ENCODE results near the gene CCDC33.

DNA sequence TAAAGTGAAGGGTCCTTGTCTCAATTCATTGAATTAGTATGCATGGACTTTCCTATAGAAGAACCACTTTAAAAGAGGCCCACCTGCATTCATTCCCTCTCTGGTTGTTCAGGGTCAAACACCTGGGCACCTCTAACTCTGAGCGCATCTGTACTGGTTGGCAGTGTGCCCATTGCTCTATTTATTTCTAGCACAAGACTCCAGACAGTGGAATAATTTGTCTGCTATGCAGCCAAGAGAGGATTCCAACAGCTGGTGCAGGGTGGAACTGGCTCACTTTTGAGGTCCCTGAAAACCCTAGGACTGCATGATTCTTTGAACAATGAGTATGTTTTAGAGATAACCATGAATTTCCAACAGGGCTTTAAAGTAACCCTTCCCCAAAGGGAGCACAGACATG, 57.9 kb downstream of the CCDC33 start:
- TF ChIP-seq, protein P1, sequence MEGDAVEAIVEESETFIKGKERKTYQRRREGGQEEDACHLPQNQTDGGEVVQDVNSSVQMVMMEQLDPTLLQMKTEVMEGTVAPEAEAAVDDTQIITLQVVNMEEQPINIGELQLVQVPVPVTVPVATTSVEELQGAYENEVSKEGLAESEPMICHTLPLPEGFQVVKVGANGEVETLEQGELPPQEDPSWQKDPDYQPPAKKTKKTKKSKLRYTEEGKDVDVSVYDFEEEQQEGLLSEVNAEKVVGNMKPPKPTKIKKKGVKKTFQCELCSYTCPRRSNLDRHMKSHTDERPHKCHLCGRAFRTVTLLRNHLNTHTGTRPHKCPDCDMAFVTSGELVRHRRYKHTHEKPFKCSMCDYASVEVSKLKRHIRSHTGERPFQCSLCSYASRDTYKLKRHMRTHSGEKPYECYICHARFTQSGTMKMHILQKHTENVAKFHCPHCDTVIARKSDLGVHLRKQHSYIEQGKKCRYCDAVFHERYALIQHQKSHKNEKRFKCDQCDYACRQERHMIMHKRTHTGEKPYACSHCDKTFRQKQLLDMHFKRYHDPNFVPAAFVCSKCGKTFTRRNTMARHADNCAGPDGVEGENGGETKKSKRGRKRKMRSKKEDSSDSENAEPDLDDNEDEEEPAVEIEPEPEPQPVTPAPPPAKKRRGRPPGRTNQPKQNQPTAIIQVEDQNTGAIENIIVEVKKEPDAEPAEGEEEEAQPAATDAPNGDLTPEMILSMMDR (IDR thresholded peaks at IDR 0.05) = no peak
- TF ChIP-seq POLR2A (IDR thresholded peaks at IDR 0.05) = no peak

Measured in uterus (tissue), 2 donors.